Superior temporal gyrus (tissue), 1 donor: ENCODE data around the gene RTF1.

Experiments used
- DNase-seq: peaks from one replicate; pipeline ENCODE4 v3.0.0-alpha.2; 2016; ENCODE audit errors: extremely low spot score

The RTF1 gene

GRCh38 chr15:41487802-41488201, 70.9 kb downstream of the RTF1 start:
- no peak for DNase-seq

- DNase-seq: no peak
Observed at GRCh38 chr15:41489641-41490040, 72.7 kb downstream of the RTF1 start.

GRCh38 chr15:41490355-41490754, 73.5 kb downstream of the RTF1 start:
- no peak for DNase-seq

- DNase-seq: no peak
Observed at GRCh38 chr15:41491889-41492288, 75.0 kb downstream of the RTF1 start.

GRCh38 chr15:41492597-41493204, 75.8 kb downstream of the RTF1 start:
- DNase-seq: no peak

GRCh38 chr15:41493205-41493901, 76.5 kb downstream of the RTF1 start, which contains the start of gene ITPKA:
Gene ITPKA (plus strand): TSS chr15:41493874. CDS start chr15:41493928, 54 bp downstream.
- no peak for DNase-seq

- DNase-seq: no peak
Observed at GRCh38 chr15:41493902-41494189, 77.0 kb downstream of the RTF1 start.

GRCh38 chr15:41494190-41494921, 77.5 kb downstream of the RTF1 start:
- no peak for DNase-seq

GRCh38 chr15:41494922-41495735, 78.2 kb downstream of the RTF1 start:
- DNase-seq: no peak

GRCh38 chr15:41495736-41496599, 79.1 kb downstream of the RTF1 start:
- no peak for DNase-seq

- no peak for DNase-seq
Observed at GRCh38 chr15:41498657-41499056, 81.8 kb downstream of the RTF1 start.

- DNase-seq: peak; percentile 58
Observed at GRCh38 chr15:41499109-41499851, 82.4 kb downstream of the RTF1 start.

- DNase-seq: no peak
Observed at GRCh38 chr15:41501191-41501917, 84.5 kb downstream of the RTF1 start.

GRCh38 chr15:41501931-41502794, 85.3 kb downstream of the RTF1 start:
- no peak for DNase-seq

GRCh38 chr15:41502795-41503668, 86.1 kb downstream of the RTF1 start:
- no peak for DNase-seq

- DNase-seq: no peak
Observed at GRCh38 chr15:41503669-41504010, 86.7 kb downstream of the RTF1 start.

- DNase-seq: no peak
Observed at GRCh38 chr15:41504751-41505492, 88.0 kb downstream of the RTF1 start.
